Measurements from ENCODE around the gene PTGES3L.

DNA sequence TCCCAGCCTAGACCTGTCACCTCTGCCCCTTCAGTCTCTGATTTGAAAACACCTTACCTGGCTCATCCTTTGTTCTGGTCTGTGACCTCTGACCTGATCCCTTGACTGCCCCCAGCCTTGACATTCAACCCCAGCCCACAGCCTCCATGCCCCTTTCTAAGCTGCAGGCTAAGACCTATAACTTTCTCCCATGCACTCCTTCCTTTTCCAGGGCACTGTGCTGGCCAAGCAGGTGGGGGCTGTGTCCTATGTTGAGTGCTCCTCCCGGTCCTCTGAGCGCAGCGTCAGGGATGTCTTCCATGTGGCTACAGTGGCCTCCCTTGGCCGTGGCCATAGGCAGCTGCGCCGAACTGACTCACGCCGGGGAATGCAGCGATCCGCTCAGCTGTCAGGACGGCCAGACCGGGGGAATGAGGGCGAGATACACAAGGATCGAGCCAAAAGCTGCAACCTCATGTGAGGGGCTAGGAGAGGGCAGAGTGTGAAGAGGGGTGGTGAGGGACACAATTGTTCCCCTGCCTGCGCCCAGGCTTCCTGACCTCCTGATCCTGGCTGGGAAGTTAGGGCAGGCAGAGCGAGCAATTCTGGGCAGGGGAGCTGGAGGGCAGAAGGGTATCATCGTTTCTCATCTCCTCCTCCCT, 48.5 kb upstream of the PTGES3L start:
- TF ChIP-seq, protein P1, sequence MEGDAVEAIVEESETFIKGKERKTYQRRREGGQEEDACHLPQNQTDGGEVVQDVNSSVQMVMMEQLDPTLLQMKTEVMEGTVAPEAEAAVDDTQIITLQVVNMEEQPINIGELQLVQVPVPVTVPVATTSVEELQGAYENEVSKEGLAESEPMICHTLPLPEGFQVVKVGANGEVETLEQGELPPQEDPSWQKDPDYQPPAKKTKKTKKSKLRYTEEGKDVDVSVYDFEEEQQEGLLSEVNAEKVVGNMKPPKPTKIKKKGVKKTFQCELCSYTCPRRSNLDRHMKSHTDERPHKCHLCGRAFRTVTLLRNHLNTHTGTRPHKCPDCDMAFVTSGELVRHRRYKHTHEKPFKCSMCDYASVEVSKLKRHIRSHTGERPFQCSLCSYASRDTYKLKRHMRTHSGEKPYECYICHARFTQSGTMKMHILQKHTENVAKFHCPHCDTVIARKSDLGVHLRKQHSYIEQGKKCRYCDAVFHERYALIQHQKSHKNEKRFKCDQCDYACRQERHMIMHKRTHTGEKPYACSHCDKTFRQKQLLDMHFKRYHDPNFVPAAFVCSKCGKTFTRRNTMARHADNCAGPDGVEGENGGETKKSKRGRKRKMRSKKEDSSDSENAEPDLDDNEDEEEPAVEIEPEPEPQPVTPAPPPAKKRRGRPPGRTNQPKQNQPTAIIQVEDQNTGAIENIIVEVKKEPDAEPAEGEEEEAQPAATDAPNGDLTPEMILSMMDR (IDR thresholded peaks at IDR 0.05): no peak
- no peak for TF ChIP-seq POLR2A (IDR thresholded peaks at IDR 0.05)
